Measurements from ENCODE around the gene COPZ2. TPM values are rescaled to one million over a fixed set of nuclear protein-coding genes. Genes with fewer than 3 reads are reported as not detected.

Gene COPZ2
- total RNA-seq, 1 donor from 2014 or later = 0.30 TPM

DNA sequence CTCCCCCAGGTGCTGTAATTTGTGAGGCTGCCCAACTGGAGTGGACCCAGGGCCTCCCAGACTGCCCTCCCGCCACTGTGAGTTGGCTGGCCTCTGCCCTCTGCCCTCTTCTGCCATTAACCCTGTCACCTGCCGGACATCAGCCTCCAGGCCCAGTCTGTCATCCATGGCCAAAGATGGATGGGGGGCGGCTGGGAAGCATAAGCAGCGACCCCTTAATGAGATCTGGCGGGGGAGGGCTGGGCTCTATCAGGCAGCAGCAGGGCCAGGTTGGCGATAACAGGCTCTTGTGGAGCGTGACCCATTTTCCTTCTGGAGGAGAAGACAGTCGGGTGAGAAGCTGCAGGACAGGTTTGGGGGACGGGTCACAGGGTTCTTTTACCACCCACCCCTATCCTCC lies 41.4 kb downstream of the COPZ2 start:
- peak overlapping the region; percentile 88 for H3K27ac ChIP-seq

DNA sequence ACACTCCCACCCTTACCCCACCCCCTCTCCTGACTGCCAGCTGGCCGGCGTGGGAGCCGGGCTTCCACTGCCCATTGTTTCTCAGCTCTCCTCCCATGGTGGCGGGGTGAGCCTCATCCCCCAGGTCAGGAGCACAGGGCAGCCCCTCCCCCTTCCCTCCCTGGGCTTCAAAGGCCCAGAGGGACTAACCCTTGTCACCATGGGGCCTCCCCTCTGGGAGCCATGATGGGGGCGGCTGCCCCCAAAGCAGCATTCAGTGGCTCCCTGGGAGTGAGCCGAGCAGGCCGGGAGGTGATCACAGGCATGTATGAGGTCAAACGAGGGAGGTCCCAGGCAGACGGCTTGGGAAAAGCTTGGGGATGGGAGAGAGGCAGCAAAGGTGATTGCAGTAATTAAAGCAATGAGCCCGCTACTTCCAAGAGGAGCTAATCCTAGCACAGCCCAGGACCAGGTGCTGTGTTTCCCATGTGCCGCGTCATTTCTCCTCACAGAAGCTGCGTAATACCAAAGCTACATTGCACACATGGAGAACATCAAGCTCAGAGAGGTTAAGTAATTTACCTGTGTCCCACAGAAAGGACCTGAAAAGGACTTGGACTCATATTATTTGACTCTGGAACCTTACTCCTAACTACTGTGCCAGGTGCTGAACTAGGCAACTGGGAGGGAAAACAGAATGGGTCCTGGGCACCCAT lies 42.2 kb downstream of the COPZ2 start:
- Mint-ChIP-seq H3K36me3 (no peaks in the 10 kb centered on the region), H3K27me3 (ENCODE audit: insufficient read depth, low read depth) (peaks cover 7% of the 10 kb centered on the region), H3K9me3 (no peaks in the 10 kb centered on the region), H3K4me1 (peaks cover 79% of the 10 kb centered on the region), H3K27ac (peak overlapping the region; percentile 99), H3K4me3 (peak overlapping the region; percentile 66)
- Histone ChIP-seq H3K36me3 (no peaks in the 10 kb centered on the region), H3K9ac (no peak overlapping the region), H3K4me3 (no peak overlapping the region), H3K4me1 (peaks cover 80% of the 10 kb centered on the region), H4K20me1 (ENCODE audit: low read depth) (no peaks in the 10 kb centered on the region), H3K4me2 (peak overlapping the region; percentile 63), H3K9me3 (ENCODE audit: low read depth) (no peaks in the 10 kb centered on the region), H2AFZ (replicated peaks) (no peak overlapping the region), H3K79me2 (ENCODE audit: low read depth) (no peaks in the 10 kb centered on the region), H3K27me3 (no peaks in the 10 kb centered on the region), H3F3A (ENCODE audit: low read depth) (peaks cover 70% of the 10 kb centered on the region), H3K27ac (peak overlapping the region; percentile 88)
- no peak for TF ChIP-seq CTCF (IDR thresholded peaks at IDR 0.05)
- TF ChIP-seq EZH2 (IDR thresholded peaks at IDR 0.05) = no peak
- TF ChIP-seq EZH2phosphoT487 (IDR thresholded peaks at IDR 0.05) = no peak
- DNase-seq (ENCODE audit: low spot score) = peak; percentile 86

More for the DNA sequence above, 41.4 kb downstream of the COPZ2 start:
- H3K79me2 ChIP-seq (ENCODE audit: low read depth) = no peaks in the 10 kb centered on the region
- no peaks in the 10 kb centered on the region for H3K9me3 ChIP-seq (ENCODE audit: low read depth)
- TF ChIP-seq CTCF (IDR thresholded peaks at IDR 0.05) (no peak), EZH2phosphoT487 (IDR thresholded peaks at IDR 0.05) (no peak), EZH2 (IDR thresholded peaks at IDR 0.05) (no peak)
- H3K27ac Mint-ChIP-seq = peak overlapping the region; percentile 99
- H3K4me1 ChIP-seq = peaks cover 72% of the 10 kb centered on the region
- no peak overlapping the region for H3K9ac ChIP-seq
- peaks cover 6% of the 10 kb centered on the region for H3K27me3 Mint-ChIP-seq (ENCODE audit: insufficient read depth, low read depth)
- no peaks in the 10 kb centered on the region for H3K36me3 Mint-ChIP-seq
- no peaks in the 10 kb centered on the region for H3K27me3 ChIP-seq
- no peak for DNase-seq (ENCODE audit: low spot score)
- H3K4me3 ChIP-seq = no peak overlapping the region
- H3K4me3 Mint-ChIP-seq = peak overlapping the region; percentile 66
- no peaks in the 10 kb centered on the region for H3K36me3 ChIP-seq
- no peak overlapping the region for H2AFZ ChIP-seq (replicated peaks)
- no peaks in the 10 kb centered on the region for H4K20me1 ChIP-seq (ENCODE audit: low read depth)
- H3K4me2 ChIP-seq = peak overlapping the region; percentile 63
- peaks cover 73% of the 10 kb centered on the region for H3K4me1 Mint-ChIP-seq
- H3K9me3 Mint-ChIP-seq = no peaks in the 10 kb centered on the region
- peaks cover 64% of the 10 kb centered on the region for H3F3A ChIP-seq (ENCODE audit: low read depth)

DNA sequence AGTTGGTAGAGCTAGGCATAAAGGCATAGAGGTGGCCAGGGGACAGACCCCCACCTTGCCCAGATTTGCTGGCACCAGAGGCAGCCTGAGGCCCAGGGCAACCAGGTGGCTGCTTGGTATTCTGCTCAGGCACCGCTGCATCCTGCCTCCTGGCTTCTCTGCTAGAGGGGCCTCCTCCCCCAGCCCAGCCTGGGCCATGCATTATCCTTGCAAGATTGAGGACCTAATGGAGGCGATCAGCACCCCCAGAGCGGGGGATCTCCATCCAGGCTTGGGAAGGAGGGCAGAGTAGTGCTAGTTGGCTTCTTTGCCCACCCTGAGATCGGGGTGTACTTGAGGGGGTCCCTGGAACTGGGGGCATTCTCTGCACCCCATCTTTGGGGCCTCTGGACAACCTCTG lies 42.9 kb downstream of the COPZ2 start:
- Histone ChIP-seq H3K9ac (no peak overlapping the region), H3K4me1 (peaks cover 81% of the 10 kb centered on the region), H3K27me3 (no peaks in the 10 kb centered on the region), H3F3A (ENCODE audit: low read depth) (peaks cover 72% of the 10 kb centered on the region), H3K9me3 (ENCODE audit: low read depth) (no peaks in the 10 kb centered on the region), H3K27ac (peak overlapping the region; percentile 88), H3K36me3 (no peaks in the 10 kb centered on the region), H2AFZ (replicated peaks) (no peak overlapping the region), H3K79me2 (ENCODE audit: low read depth) (no peaks in the 10 kb centered on the region), H3K4me3 (no peak overlapping the region), H3K4me2 (peak overlapping the region; percentile 63), H4K20me1 (ENCODE audit: low read depth) (no peaks in the 10 kb centered on the region)
- Mint-ChIP-seq H3K36me3 (no peaks in the 10 kb centered on the region), H3K9me3 (no peaks in the 10 kb centered on the region), H3K4me3 (peak overlapping the region; percentile 58), H3K27ac (peak overlapping the region; percentile 99), H3K4me1 (peaks cover 78% of the 10 kb centered on the region), H3K27me3 (ENCODE audit: insufficient read depth, low read depth) (peaks cover 7% of the 10 kb centered on the region)
- DNase-seq (ENCODE audit: low spot score) = peak; percentile 45
- no peak for TF ChIP-seq EZH2phosphoT487 (IDR thresholded peaks at IDR 0.05)
- no peak for TF ChIP-seq EZH2 (IDR thresholded peaks at IDR 0.05)
- TF ChIP-seq CTCF (IDR thresholded peaks at IDR 0.05) = no peak
